GM18511 (cell line): ENCODE results near the gene NME3.

Experiments
- ATAC-seq: cut with Tn5 transposase; IDR thresholded peaks from one replicate; pipeline ENCODE4 v1.9.1; 2021; ENCODE audit warnings: mild to moderate bottlenecking, moderate library complexity; ENCODE audit not compliant: unreplicated experiment

NME3 gene

GRCh38 chr16:1794221-1794871 lies 23.0 kb upstream of the NME3 start:
- ATAC-seq: no peak

- ATAC-seq: no peak
Measured at GRCh38 chr16:1793578-1794220, 22.4 kb upstream of the NME3 start, which contains the start of gene IGFALS. Gene IGFALS (minus strand): TSS chr16:1793705. CDS start chr16:1793652, 53 bp downstream.

GRCh38 chr16:1792836-1793577 lies 21.7 kb upstream of the NME3 start:
- no peak for ATAC-seq

GRCh38 chr16:1791943-1792812 lies 20.8 kb upstream of the NME3 start:
- ATAC-seq: no peak

GRCh38 chr16:1791256-1791942 lies 20.1 kb upstream of the NME3 start:
- no peak for ATAC-seq

GRCh38 chr16:1790611-1791255 lies 19.4 kb upstream of the NME3 start:
- no peak for ATAC-seq

GRCh38 chr16:1790261-1790610 lies 18.9 kb upstream of the NME3 start:
- ATAC-seq: no peak

GRCh38 chr16:1789643-1790045 lies 18.3 kb upstream of the NME3 start:
- ATAC-seq: no peak

GRCh38 chr16:1788708-1789100 lies 17.4 kb upstream of the NME3 start:
- no peak for ATAC-seq

- ATAC-seq: no peak
Measured at GRCh38 chr16:1788095-1788707, 16.9 kb upstream of the NME3 start.

GRCh38 chr16:1787322-1788094 lies 16.2 kb upstream of the NME3 start:
- ATAC-seq: no peak

- ATAC-seq: no peak
Measured at GRCh38 chr16:1787056-1787321, 15.6 kb upstream of the NME3 start.

- no peak for ATAC-seq
Measured at GRCh38 chr16:1786242-1787055, 15.1 kb upstream of the NME3 start.

GRCh38 chr16:1785846-1786170 lies 14.5 kb upstream of the NME3 start:
- no peak for ATAC-seq

- ATAC-seq: no peak
Measured at GRCh38 chr16:1784977-1785845, 13.9 kb upstream of the NME3 start.

- peak; percentile 90 for ATAC-seq
Measured at GRCh38 chr16:1782408-1783264, 11.3 kb upstream of the NME3 start, which contains the start of the genes NUBP2 and SPSB3. Gene NUBP2 (plus strand): TSS chr16:1782960. CDS start chr16:1783021, 61 bp downstream. Gene SPSB3 (minus strand): TSS chr16:1782571. CDS start chr16:1781483, 1,088 bp downstream.
